DOHH2 (cell line): ENCODE data around the gene SOX1.

Experiments
- CTCF ChIP-seq: fragments of 200-600 bp; sonication (generic); IDR thresholded peaks from one replicate; pipeline ENCODE4 v1.5.1; 2014; ENCODE audit warnings: antibody characterized with exemption, mild to moderate bottlenecking, low read depth, low read length; ENCODE audit not compliant: poor library complexity, severe bottlenecking
- EZH2phosphoT487 ChIP-seq: fragments of 200-600 bp; sonication (generic); IDR thresholded peaks from 2 replicates; pipeline ENCODE4 v1.6.1; 2017; ENCODE audit warnings: borderline replicate concordance, mild to moderate bottlenecking, antibody characterized with exemption, low read length, moderate library complexity, mixed read lengths

- TF ChIP-seq CTCF: no peak
- no peak for TF ChIP-seq EZH2phosphoT487
Measured at GRCh38 chr13:112055915-112056269, 11.1 kb upstream of the SOX1 start.
